Spleen (tissue), 7 donors: Measurements from ENCODE around the gene GRM3.

Source experiments
- CTCF ChIP-seq, 11 experiments: fragments of 200-600 bp in 7 of 11; fragments of 450-650 bp in 4 of 11; sonication (generic) in 4 of 11; IDR thresholded peaks in 8 of 11; conservative IDR thresholded peaks in 3 of 11; 1 replicate in 7 of 11; 2 replicates in 4 of 11; pipeline versions ENCODE4 v1.4.0 to v1.8.0; 2016 to 2021; ENCODE audit warnings: antibody characterized with exemption in 11 of 11, inconsistent platforms in 4 of 11, mild to moderate bottlenecking in 1 of 11
- POLR2AphosphoS5 ChIP-seq, 3 donors: sonication (generic); formaldehyde crosslinking; IDR thresholded peaks; one replicate each; pipeline ENCODE4 v1.5.1; 2017; ENCODE audit warnings: antibody characterized with exemption in 3 of 3
- donor health status: DM: no; HTN: no; CAD: no; lungs with moderate emphysema.
- donor health status: DM: no; HTN: no; CAD: no.
- donor health status: DM: no; HTN: no; CAD: no.

- TF ChIP-seq CTCF (IDR thresholded peaks at IDR 0.05 in 8 of 11, conservative IDR thresholded peaks at IDR 0.05 in 3 of 11) (no peak), POLR2AphosphoS5 (IDR thresholded peaks at IDR 0.05) (no peak)
Measured at GRCh38 chr7:86692755-86693154, 49.0 kb downstream of the GRM3 start.
